OCI-LY1 (cell line): ENCODE results near the gene THRA.

Source experiments
- CTCF ChIP-seq: fragments of 200-600 bp; sonication (generic), shearing (Covaris generic); IDR thresholded peaks from 2 replicates; pipeline ENCODE4 v1.5.1; 2017; ENCODE audit warnings: mild to moderate bottlenecking, antibody characterized with exemption, low read length, moderate library complexity, mixed read lengths
- EZH2 ChIP-seq: fragments of 200-600 bp; sonication (generic), shearing (Covaris generic); IDR thresholded peaks from 2 replicates; pipeline ENCODE4 v1.8.0; 2017; ENCODE audit warnings: borderline replicate concordance, mixed run types, mild to moderate bottlenecking, antibody characterized with exemption, low read length, moderate library complexity, mixed read lengths

- TF ChIP-seq CTCF (no peak), EZH2 (no peak)
Observed at GRCh38 chr17:40076591-40076990, 13.8 kb downstream of the THRA start.
